Mucosa of rectum (tissue), 2 donors: ENCODE data around the gene FAM241B.

ENCODE experiments used
- H3K27ac ChIP-seq, 2 donors: one replicate each; pipeline ENCODE4 v1.7.0; 2013; ENCODE audit warnings: inconsistent platforms in 2 of 2, low read depth in 2 of 2, low read length in 2 of 2
- H3K27me3 ChIP-seq, 2 donors: one replicate each; pipeline ENCODE4 v1.7.0; 2013; ENCODE audit warnings: low read length in 2 of 2; ENCODE audit not compliant: control insufficient read depth in 2 of 2, insufficient read depth in 2 of 2
- H3K36me3 ChIP-seq, 2 donors: one replicate each; pipeline ENCODE4 v1.7.0; 2013; ENCODE audit warnings: low read length in 2 of 2; ENCODE audit not compliant: control insufficient read depth in 2 of 2, insufficient read depth in 2 of 2
- H3K4me1 ChIP-seq, 2 donors: one replicate each; pipeline ENCODE4 v1.7.0; 2013; ENCODE audit warnings: low read length in 2 of 2, mild to moderate bottlenecking in 1 of 2; ENCODE audit not compliant: control insufficient read depth in 2 of 2, insufficient read depth in 2 of 2
- H3K4me3 ChIP-seq, 2 donors: one replicate each; pipeline ENCODE4 v1.7.0; 2013; ENCODE audit warnings: low read length in 2 of 2
- H3K9ac ChIP-seq, 2 donors: one replicate each; pipeline ENCODE4 v1.7.0; 2013; ENCODE audit warnings: low read length in 2 of 2, low read depth in 1 of 2, mild to moderate bottlenecking in 1 of 2
- H3K9me3 ChIP-seq, 2 donors: one replicate each; pipeline ENCODE4 v1.7.0; 2013; ENCODE audit warnings: low read length in 2 of 2; ENCODE audit not compliant: control insufficient read depth in 2 of 2
- donor health status: healthy.
- donor health status: Normal muscosa, but diverticular disease.

The FAM241B gene

GRCh38 chr10:69657430-69657829 lies 27.4 kb downstream of the FAM241B start:
- Histone ChIP-seq H3K27ac (no peak overlapping the region), H3K9me3 (no peaks in the 10 kb centered on the region), H3K4me3 (no peak overlapping the region), H3K36me3 (no peaks in the 10 kb centered on the region), H3K4me1 (no peaks in the 10 kb centered on the region), H3K9ac (no peak overlapping the region), H3K27me3 (no peaks in the 10 kb centered on the region)

- no peak overlapping the region for H3K27ac ChIP-seq
- H3K36me3 ChIP-seq: no peaks in the 10 kb centered on the region
- H3K27me3 ChIP-seq: no peaks in the 10 kb centered on the region
- no peak overlapping the region for H3K9ac ChIP-seq
- no peak overlapping the region for H3K4me3 ChIP-seq
- no peaks in the 10 kb centered on the region for H3K9me3 ChIP-seq
- no peaks in the 10 kb centered on the region for H3K4me1 ChIP-seq
These were observed 27.8 kb downstream of the FAM241B start for GRCh38 chr10:69657866-69658265.

GRCh38 chr10:69659241-69660038 lies 29.4 kb downstream of the FAM241B start:
- H3K4me3 ChIP-seq: no peak overlapping the region

GRCh38 chr10:69660296-69660695 lies 30.2 kb downstream of the FAM241B start:
- Histone ChIP-seq H3K4me1 (no peaks in the 10 kb centered on the region), H3K9me3 (no peaks in the 10 kb centered on the region), H3K36me3 (no peaks in the 10 kb centered on the region), H3K9ac (no peak overlapping the region), H3K4me3 (no peak overlapping the region), H3K27me3 (no peaks in the 10 kb centered on the region), H3K27ac (no peak overlapping the region)

More at GRCh38 chr10:69659241-69660038, 29.4 kb downstream of the FAM241B start:
- Histone ChIP-seq H3K27me3 (no peaks in the 10 kb centered on the region), H3K36me3 (no peaks in the 10 kb centered on the region), H3K9me3 (no peaks in the 10 kb centered on the region), H3K27ac (no peak overlapping the region), H3K9ac (no peak overlapping the region), H3K4me1 (no peaks in the 10 kb centered on the region)

GRCh38 chr10:69661414-69662172 lies 31.5 kb downstream of the FAM241B start:
- Histone ChIP-seq H3K36me3 (no peaks in the 10 kb centered on the region), H3K27me3 (no peaks in the 10 kb centered on the region), H3K9me3 (no peaks in the 10 kb centered on the region), H3K4me1 (no peaks in the 10 kb centered on the region), H3K9ac (no peak overlapping the region), H3K27ac (no peak overlapping the region), H3K4me3 (no peak overlapping the region)

- Histone ChIP-seq H3K9me3 (no peaks in the 10 kb centered on the region), H3K4me3 (no peak overlapping the region), H3K4me1 (no peaks in the 10 kb centered on the region), H3K27me3 (peaks cover 0 to 3% of the 10 kb centered on the region in 2 donors), H3K27ac (no peak overlapping the region), H3K9ac (no peak overlapping the region), H3K36me3 (no peaks in the 10 kb centered on the region)
These were observed 32.3 kb downstream of the FAM241B start for GRCh38 chr10:69662173-69662877.

GRCh38 chr10:69662901-69663300 lies 32.9 kb downstream of the FAM241B start:
- Histone ChIP-seq H3K9ac (no peak overlapping the region), H3K36me3 (no peaks in the 10 kb centered on the region)

GRCh38 chr10:69663369-69663947 lies 33.4 kb downstream of the FAM241B start:
- H3K9ac ChIP-seq: no peak overlapping the region
- no peak overlapping the region for H3K4me3 ChIP-seq
- H3K4me1 ChIP-seq: no peaks in the 10 kb centered on the region
- H3K27me3 ChIP-seq: peaks cover 0 to 3% of the 10 kb centered on the region in 2 donors
- no peak overlapping the region for H3K27ac ChIP-seq
- no peaks in the 10 kb centered on the region for H3K9me3 ChIP-seq
- H3K36me3 ChIP-seq: no peaks in the 10 kb centered on the region

More at GRCh38 chr10:69662901-69663300, 32.9 kb downstream of the FAM241B start:
- H3K4me3 ChIP-seq: no peak overlapping the region
- peaks cover 0 to 3% of the 10 kb centered on the region in 2 donors for H3K27me3 ChIP-seq
- H3K27ac ChIP-seq: no peak overlapping the region
- no peaks in the 10 kb centered on the region for H3K4me1 ChIP-seq
- H3K9me3 ChIP-seq: no peaks in the 10 kb centered on the region

- Histone ChIP-seq H3K9me3 (no peaks in the 10 kb centered on the region), H3K27ac (no peak overlapping the region), H3K4me1 (no peaks in the 10 kb centered on the region), H3K27me3 (peaks cover 0 to 3% of the 10 kb centered on the region in 2 donors), H3K4me3 (no peak overlapping the region), H3K9ac (no peak overlapping the region), H3K36me3 (no peaks in the 10 kb centered on the region)
These were observed 35.6 kb downstream of the FAM241B start for GRCh38 chr10:69665474-69666320.
